ENCODE results near the gene FAM13B.
"Not testable (repeated sequence)": the region's sequence is repeated elsewhere in the genome, so short reads cannot be mapped to it uniquely, and the experiment has no call there.

The FAM13B gene

DNA sequence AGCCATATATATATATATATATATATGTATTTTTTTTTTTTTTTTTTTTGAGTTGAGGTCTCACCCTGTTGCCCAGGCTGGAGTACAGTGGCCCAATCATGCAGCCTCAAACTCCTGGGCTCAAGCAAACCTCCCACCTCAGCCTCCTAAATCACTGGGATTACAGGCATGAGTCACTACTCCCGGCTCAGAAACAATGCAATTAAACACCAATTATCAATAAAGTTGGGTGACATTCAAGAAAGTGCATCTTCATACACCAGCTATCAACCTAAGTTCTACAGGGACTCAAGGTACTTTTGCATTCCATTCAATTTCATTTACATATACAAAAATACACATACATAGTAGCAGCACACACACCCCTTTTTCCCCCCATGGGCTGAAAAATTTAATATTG, 7.6 kb downstream of the FAM13B start:
- no peak overlapping the region for H3K4me3 Mint-ChIP-seq
- H3K36me3 Mint-ChIP-seq (ENCODE audit: low read depth) = peaks cover 28% of the 10 kb centered on the region
- H3K27ac Mint-ChIP-seq = no peak overlapping the region

DNA sequence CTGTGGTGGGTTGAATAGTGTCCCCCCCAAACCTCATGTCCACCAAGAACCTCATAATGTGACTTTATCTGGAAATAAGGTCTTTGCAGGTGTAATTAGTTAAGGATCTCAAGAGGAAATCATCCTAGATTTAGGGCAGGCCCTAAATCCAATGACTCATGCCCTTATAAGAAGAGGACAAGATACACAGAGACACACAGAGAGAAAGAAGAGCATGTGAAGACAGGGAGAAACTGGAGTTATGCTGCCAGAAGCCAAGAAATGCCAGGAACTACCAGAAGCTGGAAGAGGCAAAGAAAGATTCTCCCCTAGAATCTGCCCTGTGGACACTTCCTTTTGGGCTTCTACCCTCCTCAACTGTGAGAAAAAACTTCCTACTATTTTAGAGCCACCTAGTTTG, 8.8 kb downstream of the FAM13B start:
- H3K27me3 Mint-ChIP-seq = no peaks in the 10 kb centered on the region
- no peaks in the 10 kb centered on the region for H3K9me3 Mint-ChIP-seq
- H3K36me3 Mint-ChIP-seq (ENCODE audit: low read depth) = peaks cover 28% of the 10 kb centered on the region
- H3K4me3 Mint-ChIP-seq = no peak overlapping the region
- peaks cover 68% of the 10 kb centered on the region for H3K4me1 Mint-ChIP-seq (ENCODE audit: low read depth)
- H3K27ac Mint-ChIP-seq = peak overlapping the region; percentile 45

More for the DNA sequence above, 7.6 kb downstream of the FAM13B start:
- Mint-ChIP-seq H3K9me3 (no peaks in the 10 kb centered on the region), H3K27me3 (no peaks in the 10 kb centered on the region), H3K4me1 (ENCODE audit: low read depth) (peaks cover 80% of the 10 kb centered on the region)

GRCh38 chr5:138022912-138023311, 10.0 kb downstream of the FAM13B start:
- Mint-ChIP-seq H3K27me3 (no peaks in the 10 kb centered on the region), H3K27ac (no peak overlapping the region), H3K4me3 (no peak overlapping the region), H3K4me1 (ENCODE audit: low read depth) (peaks cover 57% of the 10 kb centered on the region), H3K36me3 (ENCODE audit: low read depth) (peaks cover 30% of the 10 kb centered on the region), H3K9me3 (no peaks in the 10 kb centered on the region)

DNA sequence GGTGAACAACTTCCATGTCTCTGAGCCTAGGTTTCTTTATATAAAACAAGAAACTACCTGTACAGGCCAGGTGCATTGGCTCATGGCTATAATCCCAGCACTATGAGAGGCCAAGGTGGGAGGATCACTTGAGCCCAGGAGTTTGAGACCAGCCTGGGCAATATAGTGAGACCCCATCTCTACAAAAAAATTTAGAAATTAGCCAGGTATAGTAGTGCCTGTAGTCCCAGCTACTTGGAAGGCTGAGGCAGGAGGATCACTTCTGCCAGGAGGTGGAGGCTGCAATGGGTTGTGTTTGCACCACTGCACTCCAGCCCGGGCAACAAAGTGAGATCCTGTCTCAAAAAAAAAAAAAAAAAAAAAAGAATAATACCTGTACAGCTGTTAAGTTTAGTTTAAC, 11.1 kb downstream of the FAM13B start:
- peaks cover 31% of the 10 kb centered on the region for H3K36me3 Mint-ChIP-seq (ENCODE audit: low read depth)
- H3K27ac Mint-ChIP-seq = no peak overlapping the region
- no peaks in the 10 kb centered on the region for H3K9me3 Mint-ChIP-seq
- H3K4me3 Mint-ChIP-seq = no peak overlapping the region
- H3K27me3 Mint-ChIP-seq = no peaks in the 10 kb centered on the region
- peaks cover 51% of the 10 kb centered on the region for H3K4me1 Mint-ChIP-seq (ENCODE audit: low read depth)

DNA sequence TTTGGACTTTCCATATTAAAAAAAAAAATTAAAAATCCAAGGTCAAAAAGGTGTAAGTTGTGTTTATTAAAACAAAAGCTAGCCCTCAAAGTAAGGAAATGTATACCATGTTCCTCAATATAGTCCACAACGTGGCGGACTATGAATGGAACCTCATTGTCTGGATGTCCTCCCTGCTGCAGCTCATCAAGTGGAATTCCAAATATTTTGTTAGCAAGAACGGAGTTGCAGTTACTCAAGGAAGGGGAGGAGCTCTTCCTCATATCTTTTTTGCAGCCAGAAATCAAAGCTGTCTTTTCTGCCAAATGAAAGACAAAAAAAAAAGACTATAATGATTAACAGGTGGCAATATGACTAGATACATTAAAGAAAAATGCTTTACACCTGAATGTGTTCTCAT, 14.0 kb downstream of the FAM13B start:
- peaks cover 46% of the 10 kb centered on the region for H3K36me3 Mint-ChIP-seq (ENCODE audit: low read depth)
- no peak overlapping the region for H3K27ac Mint-ChIP-seq
- peaks cover 26% of the 10 kb centered on the region for H3K4me1 Mint-ChIP-seq (ENCODE audit: low read depth)
- H3K4me3 Mint-ChIP-seq = no peak overlapping the region
- no peaks in the 10 kb centered on the region for H3K9me3 Mint-ChIP-seq
- no peaks in the 10 kb centered on the region for H3K27me3 Mint-ChIP-seq

GRCh38 chr5:138015916-138016315, 17.0 kb downstream of the FAM13B start:
- Mint-ChIP-seq H3K4me1 (ENCODE audit: low read depth) (peaks cover 6% of the 10 kb centered on the region), H3K9me3 (no peaks in the 10 kb centered on the region), H3K4me3 (no peak overlapping the region), H3K36me3 (ENCODE audit: low read depth) (peaks cover 66% of the 10 kb centered on the region), H3K27me3 (no peaks in the 10 kb centered on the region), H3K27ac (no peak overlapping the region)

DNA sequence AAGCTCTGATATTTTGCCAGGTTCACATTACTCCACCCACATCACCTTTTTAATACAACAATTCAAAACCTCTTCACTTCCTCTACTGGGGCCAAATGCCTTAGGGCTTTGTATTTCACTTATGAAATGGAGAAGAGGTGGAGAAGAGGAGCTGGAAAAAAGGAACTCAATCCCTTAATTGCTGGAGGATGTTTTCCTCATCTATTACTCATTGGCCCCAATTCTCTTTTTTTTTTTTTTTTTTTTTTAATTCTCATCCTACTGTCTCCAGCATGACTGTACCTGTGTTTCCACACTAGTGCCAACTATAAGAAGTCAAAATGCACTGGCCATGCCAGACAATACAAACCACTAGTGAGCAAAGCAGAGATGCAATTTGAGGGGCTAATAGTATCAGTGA, 20.9 kb downstream of the FAM13B start:
- no peak overlapping the region for H3K4me3 Mint-ChIP-seq
- no peak overlapping the region for H3K27ac Mint-ChIP-seq
- peaks cover 60% of the 10 kb centered on the region for H3K36me3 Mint-ChIP-seq (ENCODE audit: low read depth)
- no peaks in the 10 kb centered on the region for H3K9me3 Mint-ChIP-seq
- no peaks in the 10 kb centered on the region for H3K4me1 Mint-ChIP-seq (ENCODE audit: low read depth)
- no peaks in the 10 kb centered on the region for H3K27me3 Mint-ChIP-seq

DNA sequence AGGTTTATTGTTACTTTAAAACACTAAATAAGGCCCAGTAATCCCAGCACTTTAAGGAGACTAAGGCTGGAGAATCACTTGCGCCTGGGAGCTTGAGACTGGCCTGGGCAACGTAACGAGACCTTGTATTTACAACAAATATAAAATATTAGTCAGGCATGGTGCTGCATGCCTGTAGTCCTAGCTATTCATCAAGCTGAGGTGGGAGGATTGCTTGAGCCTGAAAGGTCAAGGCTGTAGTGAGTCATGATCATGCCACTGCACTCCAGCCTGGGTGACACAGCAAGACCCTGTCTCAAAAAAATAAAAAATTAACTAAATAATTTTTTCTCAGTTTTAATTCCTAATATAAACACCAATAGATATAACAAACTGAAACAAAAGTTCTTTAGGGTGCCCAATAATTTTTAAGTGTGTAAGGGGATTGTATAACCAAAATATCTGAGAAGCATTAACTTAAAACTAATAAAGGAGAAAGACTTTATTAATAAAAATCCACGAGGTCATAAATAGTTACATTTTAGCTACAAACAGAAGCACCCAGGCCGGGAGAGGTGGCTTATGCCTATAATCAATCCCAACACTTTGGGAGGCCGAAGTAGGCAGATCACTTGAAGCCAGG, 32.7 kb downstream of the FAM13B start:
- H3K36me3 Mint-ChIP-seq (ENCODE audit: low read depth) = peaks cover 70% of the 10 kb centered on the region
- H3K27me3 Mint-ChIP-seq = no peaks in the 10 kb centered on the region
- no peak overlapping the region for H3K4me3 Mint-ChIP-seq
- peaks cover 48% of the 10 kb centered on the region for H3K4me1 Mint-ChIP-seq (ENCODE audit: low read depth)
- peaks cover 14% of the 10 kb centered on the region for H3K9me3 Mint-ChIP-seq
- no peak overlapping the region for H3K27ac Mint-ChIP-seq

- peaks cover 63% of the 10 kb centered on the region for H3K36me3 Mint-ChIP-seq (ENCODE audit: low read depth)
- H3K4me1 Mint-ChIP-seq (ENCODE audit: low read depth) = peaks cover 55% of the 10 kb centered on the region
- peak overlapping the region; percentile 90 for H3K27ac Mint-ChIP-seq
- H3K9me3 Mint-ChIP-seq = peaks cover 14% of the 10 kb centered on the region
- peak overlapping the region; percentile 41 for H3K4me3 Mint-ChIP-seq
- H3K27me3 Mint-ChIP-seq = no peaks in the 10 kb centered on the region
Observed at GRCh38 chr5:137997726-137998213, 35.1 kb downstream of the FAM13B start.

DNA sequence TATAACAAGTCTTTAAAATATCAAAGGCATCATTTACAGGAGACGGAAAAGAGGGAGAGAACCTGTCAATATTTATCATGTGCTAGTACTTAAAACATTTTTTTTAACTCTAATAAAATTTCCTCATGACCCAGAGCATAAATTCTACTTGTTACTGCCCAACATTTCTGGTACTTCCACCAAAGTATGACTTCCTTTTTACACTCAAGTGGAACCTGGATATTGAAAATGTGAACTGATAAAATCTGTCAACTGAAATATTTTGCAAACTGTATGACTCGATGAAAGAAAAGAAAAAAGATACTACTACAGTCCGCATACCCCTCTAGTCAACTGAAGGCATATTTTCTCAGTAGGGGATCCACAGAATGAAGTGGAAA, 37.1 kb downstream of the FAM13B start:
- Mint-ChIP-seq H3K27me3 (no peaks in the 10 kb centered on the region), H3K4me3 (peak overlapping the region; percentile 13), H3K9me3 (peaks cover 14% of the 10 kb centered on the region), H3K36me3 (ENCODE audit: low read depth) (peaks cover 63% of the 10 kb centered on the region), H3K27ac (no peak overlapping the region), H3K4me1 (ENCODE audit: low read depth) (peaks cover 57% of the 10 kb centered on the region)

GRCh38 chr5:137995077-137995748, 37.7 kb downstream of the FAM13B start:
- Mint-ChIP-seq H3K4me1 (ENCODE audit: low read depth) (peaks cover 57% of the 10 kb centered on the region), H3K27ac (no peak overlapping the region), H3K27me3 (no peaks in the 10 kb centered on the region), H3K4me3 (no peak overlapping the region), H3K9me3 (peaks cover 14% of the 10 kb centered on the region), H3K36me3 (ENCODE audit: low read depth) (peaks cover 59% of the 10 kb centered on the region)

DNA sequence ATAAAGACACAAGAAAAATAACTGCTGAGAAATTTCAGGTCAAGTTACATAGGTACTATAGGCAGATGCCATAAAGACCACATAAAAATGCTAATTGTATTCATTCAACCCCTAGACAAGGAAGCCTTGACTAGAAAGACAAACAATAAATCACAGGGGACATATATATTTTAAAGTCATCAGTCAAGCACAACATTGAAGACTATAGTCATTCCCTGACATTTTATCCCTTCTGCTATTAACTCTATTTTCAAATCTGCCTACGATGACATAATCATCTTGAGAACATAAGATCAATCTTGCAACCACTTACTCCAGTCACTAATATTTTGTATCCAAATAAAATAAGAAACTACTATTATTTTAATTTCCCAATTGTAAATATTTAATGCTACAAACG, 38.3 kb downstream of the FAM13B start:
- peaks cover 14% of the 10 kb centered on the region for H3K9me3 Mint-ChIP-seq
- H3K27me3 Mint-ChIP-seq = no peaks in the 10 kb centered on the region
- no peak overlapping the region for H3K27ac Mint-ChIP-seq
- peaks cover 53% of the 10 kb centered on the region for H3K36me3 Mint-ChIP-seq (ENCODE audit: low read depth)
- H3K4me1 Mint-ChIP-seq (ENCODE audit: low read depth) = peaks cover 51% of the 10 kb centered on the region
- no peak overlapping the region for H3K4me3 Mint-ChIP-seq

- Mint-ChIP-seq H3K4me1 (ENCODE audit: low read depth) (peaks cover 6% of the 10 kb centered on the region), H3K4me3 (no peak overlapping the region), H3K27me3 (no peaks in the 10 kb centered on the region), H3K36me3 (ENCODE audit: low read depth) (peaks cover 41% of the 10 kb centered on the region), H3K27ac (no peak overlapping the region), H3K9me3 (no peaks in the 10 kb centered on the region)
Observed at GRCh38 chr5:137989419-137989818, 43.5 kb downstream of the FAM13B start.

- Mint-ChIP-seq H3K36me3 (ENCODE audit: low read depth) (peaks cover 60% of the 10 kb centered on the region), H3K4me1 (ENCODE audit: low read depth) (no peaks in the 10 kb centered on the region), H3K4me3 (no peak overlapping the region), H3K9me3 (no peaks in the 10 kb centered on the region), H3K27ac (no peak overlapping the region), H3K27me3 (no peaks in the 10 kb centered on the region)
Observed at GRCh38 chr5:137975208-137975607, 57.7 kb downstream of the FAM13B start.

DNA sequence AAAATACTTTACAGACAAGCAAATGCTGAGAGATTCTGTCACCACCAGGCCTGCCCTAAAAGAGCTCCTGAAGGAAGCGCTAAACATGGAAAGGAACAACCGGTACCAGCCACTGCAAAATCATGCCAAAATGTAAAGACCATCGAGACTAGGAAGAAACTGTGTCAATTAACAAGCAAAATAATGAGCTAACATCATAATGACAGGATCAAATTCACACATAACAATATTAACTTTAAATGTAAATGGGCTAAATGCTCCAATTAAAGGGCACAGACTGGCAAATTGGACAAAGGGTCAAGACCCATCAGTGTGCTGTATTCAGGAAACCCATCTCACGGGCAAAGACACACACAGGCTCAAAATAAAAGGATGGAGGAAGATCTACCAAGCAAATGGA, 62.5 kb downstream of the FAM13B start:
- not testable (repeated sequence) for H3K27ac Mint-ChIP-seq; H3K4me3 Mint-ChIP-seq; H3K9me3 Mint-ChIP-seq; H3K4me1 Mint-ChIP-seq (ENCODE audit: low read depth); H3K27me3 Mint-ChIP-seq
- H3K36me3 Mint-ChIP-seq (ENCODE audit: low read depth) = peaks cover 55% of the 10 kb centered on the region

GRCh38 chr5:137960819-137961218, 72.1 kb downstream of the FAM13B start:
- Mint-ChIP-seq H3K27me3 (no peaks in the 10 kb centered on the region), H3K4me1 (ENCODE audit: low read depth) (no peaks in the 10 kb centered on the region), H3K9me3 (no peaks in the 10 kb centered on the region), H3K27ac (peak overlapping the region; percentile 21), H3K36me3 (ENCODE audit: low read depth) (peaks cover 58% of the 10 kb centered on the region), H3K4me3 (no peak overlapping the region)

Data from stimulated activated naive CD8-positive, alpha-beta T cell treated with anti-CD3 and anti-CD28 coated beads, Interleukin-15, Interleukin-2, amounts not matched to agents 100 ng/mL and 50 ng/mL, for 24 hours (primary cell).